H1 (cell line): Measurements from ENCODE around the gene GAN. TPM values are rescaled to one million over a fixed set of nuclear protein-coding genes. Genes with fewer than 3 reads are reported as not detected.

ENCODE experiments used
- CTCF ChIA-PET: fragments of 300-600 bp; sonication (Branson Sonifier 250); formaldehyde crosslinking; loops from one replicate; lab custom pipeline; 2021; ENCODE audit not compliant: partially characterized antibody; lab: Charles Lee
- POLR2A ChIA-PET: fragments of 300-600 bp; sonication (Branson Sonifier 250); formaldehyde crosslinking; loops from one replicate; lab custom pipeline; 2021; ENCODE audit warnings: inconsistent platforms; ENCODE audit not compliant: partially characterized antibody; lab: Charles Lee
- DNase-seq, 2 experiments: peaks; one replicate each; pipeline versions ENCODE4 v3.0.0 to v3.0.0-alpha.2; 2010 to 2022; ENCODE audit warnings: low spot score in 2 of 2, low read depth in 1 of 2, mixed read lengths in 1 of 2
- FAIRE-seq: peaks from 2 replicates; lab custom pipeline; 2011; peaks lifted over from hg19 to GRCh38; lab: Jason Lieb, UNC
- H2AFZ ChIP-seq: 2 replicates; pipeline ENCODE4 v1.8.1; 2012; ENCODE audit warnings: low read length, inconsistent platforms
- H2AK5ac ChIP-seq: 2 replicates; pipeline ENCODE4 v1.6.1; 2013; ENCODE audit warnings: low read depth, low read length
- H2BK120ac ChIP-seq: replicated peaks from 2 replicates; pipeline ENCODE3; 2013; ENCODE audit warnings: low read depth, low read length, inconsistent platforms
- H2BK12ac ChIP-seq: 2 replicates; pipeline ENCODE4 v1.6.1; 2013; ENCODE audit warnings: low read depth, low read length
- H2BK15ac ChIP-seq: 2 replicates; pipeline ENCODE4 v1.6.1; 2013; ENCODE audit warnings: low read length
- H2BK20ac ChIP-seq: 2 replicates; pipeline ENCODE4 v1.6.1; 2013; ENCODE audit warnings: low read length
- H2BK5ac ChIP-seq: 2 replicates; pipeline ENCODE4 v1.6.1; 2013; ENCODE audit warnings: low read depth, low read length
- H3K14ac ChIP-seq: 2 replicates; pipeline ENCODE4 v1.6.1; 2013; ENCODE audit warnings: inconsistent platforms; ENCODE audit not compliant: insufficient read length
- H3K18ac ChIP-seq: 2 replicates; pipeline ENCODE4 v1.6.1; 2013; ENCODE audit warnings: low read length; ENCODE audit errors: extremely low read depth
- H3K23ac ChIP-seq: 2 replicates; pipeline ENCODE4 v1.6.1; 2013; ENCODE audit warnings: inconsistent platforms; ENCODE audit not compliant: insufficient read length
- H3K23me2 ChIP-seq: 2 replicates; pipeline ENCODE4 v1.6.1; 2013; ENCODE audit warnings: low read depth, low read length
- H3K27ac ChIP-seq: 2 replicates; pipeline ENCODE4 v1.6.1; 2011; ENCODE audit warnings: low read depth, low read length, inconsistent platforms
- H3K27me3 ChIP-seq, 4 experiments: replicated peaks in 1 of 4; 1 replicate in 1 of 4; 2 replicates in 3 of 4; pipeline versions ENCODE4 v1.6.1 to v1.8.1; 2011 to 2013; ENCODE audit warnings: low read length in 3 of 4, mild to moderate bottlenecking in 3 of 4, inconsistent platforms in 2 of 4, mixed read lengths in 2 of 4, moderate library complexity in 1 of 4; ENCODE audit not compliant: control insufficient read depth in 3 of 4, insufficient read depth in 3 of 4; ENCODE audit errors: extremely low read depth in 1 of 4
- H3K36me3 ChIP-seq, 4 experiments: 2 replicates each; pipeline versions ENCODE4 v1.6.1 to v1.8.1; 2011 to 2013; ENCODE audit warnings: mild to moderate bottlenecking in 4 of 4, low read length in 3 of 4, moderate library complexity in 2 of 4, control low read depth in 1 of 4, inconsistent platforms in 1 of 4; ENCODE audit not compliant: insufficient read depth in 4 of 4, control insufficient read depth in 2 of 4
- H3K4ac ChIP-seq: replicated peaks from 2 replicates; pipeline ENCODE3; 2013; ENCODE audit warnings: low read length, low read depth, mixed read lengths, inconsistent platforms; ENCODE audit not compliant: insufficient read length
- H3K4me1 ChIP-seq, 4 experiments: replicated peaks in 1 of 4; 1 replicate in 1 of 4; 2 replicates in 3 of 4; pipeline versions ENCODE4 v1.6.1 to v1.8.1; 2011 to 2013; ENCODE audit warnings: low read length in 3 of 4, inconsistent platforms in 2 of 4, mixed read lengths in 1 of 4; ENCODE audit not compliant: insufficient read depth in 4 of 4, control insufficient read depth in 3 of 4
- H3K4me2 ChIP-seq, 2 experiments: 2 replicates each; pipeline versions ENCODE4 v1.6.1 to v1.8.1; 2011 to 2013; ENCODE audit warnings: low read depth in 2 of 2, low read length in 2 of 2, control low read depth in 1 of 2, inconsistent platforms in 1 of 2, mild to moderate bottlenecking in 1 of 2; ENCODE audit not compliant: insufficient read depth in 1 of 2
- H3K4me3 ChIP-seq, 4 experiments: fragments of 200-600, 300-600 bp in 1 of 4; sonication (generic), shearing (Covaris generic), sonication (Bioruptor Twin) in 1 of 4; 2 replicates each; pipeline versions ENCODE4 v1.5.1 to v1.8.1; 2011 to 2016; ENCODE audit warnings: low read length in 4 of 4, low read depth in 3 of 4, control low read depth in 2 of 4, inconsistent platforms in 2 of 4, mild to moderate bottlenecking in 2 of 4, mixed read lengths in 1 of 4, moderate library complexity in 1 of 4; ENCODE audit not compliant: insufficient read depth in 2 of 4; ENCODE audit errors: extremely low read depth in 1 of 4
- H3K56ac ChIP-seq: replicated peaks from 2 replicates; pipeline ENCODE3; 2013; ENCODE audit warnings: low read depth, mild to moderate bottlenecking, mixed read lengths, low read length, inconsistent platforms; ENCODE audit not compliant: insufficient read length
- H3K79me1 ChIP-seq: 2 replicates; pipeline ENCODE4 v1.6.1; 2013; ENCODE audit warnings: low read depth, low read length, control low read depth
- H3K79me2 ChIP-seq, 2 experiments: 2 replicates each; pipeline versions ENCODE4 v1.6.1 to v1.8.1; 2012 to 2013; ENCODE audit warnings: low read length in 2 of 2, mild to moderate bottlenecking in 2 of 2, inconsistent platforms in 1 of 2; ENCODE audit not compliant: insufficient read depth in 2 of 2, control insufficient read depth in 1 of 2
- H3K9ac ChIP-seq, 4 experiments: replicated peaks in 1 of 4; 1 replicate in 1 of 4; 2 replicates in 3 of 4; pipeline versions ENCODE4 v1.6.1 to v1.8.1; 2011 to 2013; ENCODE audit warnings: low read depth in 3 of 4, low read length in 3 of 4, control low read depth in 2 of 4, mild to moderate bottlenecking in 2 of 4, moderate library complexity in 2 of 4, inconsistent platforms in 1 of 4; ENCODE audit errors: extremely low read depth in 1 of 4
- H3K9me3 ChIP-seq, 2 experiments: 2 replicates each; pipeline versions ENCODE4 v1.6.1 to v1.8.1; 2012 to 2013; ENCODE audit warnings: mild to moderate bottlenecking in 2 of 2, moderate library complexity in 2 of 2, control low read depth in 1 of 2, inconsistent platforms in 1 of 2, low read depth in 1 of 2, low read length in 1 of 2, mixed read lengths in 1 of 2; ENCODE audit not compliant: insufficient read depth in 2 of 2
- H4K20me1 ChIP-seq, 2 experiments: replicated peaks in 1 of 2; 2 replicates each; pipeline versions ENCODE3 to v1.8.1; 2011 to 2013; ENCODE audit warnings: inconsistent platforms in 2 of 2, low read length in 2 of 2, mild to moderate bottlenecking in 1 of 2; ENCODE audit not compliant: insufficient read depth in 2 of 2, control insufficient read depth in 1 of 2
- H4K5ac ChIP-seq: 2 replicates; pipeline ENCODE4 v1.6.1; 2013; ENCODE audit warnings: low read length, low read depth, mixed read lengths, inconsistent platforms; ENCODE audit not compliant: insufficient read length
- H4K8ac ChIP-seq: 2 replicates; pipeline ENCODE4 v1.8.0; 2013; ENCODE audit warnings: mild to moderate bottlenecking, moderate library complexity, low read length, inconsistent platforms; ENCODE audit not compliant: insufficient read depth; ENCODE audit errors: extremely low read depth
- H4K91ac ChIP-seq: replicated peaks from 2 replicates; pipeline ENCODE3; 2013; ENCODE audit warnings: low read length, mixed read lengths, inconsistent platforms; ENCODE audit not compliant: insufficient read length
- MAFK ChIP-seq: IDR thresholded peaks from 2 replicates; pipeline ENCODE4 v1.6.1; 2012; ENCODE audit warnings: low read depth, mild to moderate bottlenecking, improper control_type of control experiment, low read length
- RBBP5 ChIP-seq: IDR thresholded peaks from 2 replicates; pipeline ENCODE4 v1.7.1; 2012; ENCODE audit warnings: low read depth, mild to moderate bottlenecking, inconsistent platforms, low read length, moderate library complexity, borderline replicate concordance
- SRF ChIP-seq: IDR thresholded peaks from 2 replicates; pipeline ENCODE4 v1.6.1; 2011; ENCODE audit warnings: mild to moderate bottlenecking, low read depth, low read length, moderate library complexity
- WGBS, 2 experiments: shearing (Covaris generic) in 1 of 2; methylation state at CpG; one replicate each; pipeline versions ENCODE4 v1.1.6 to v1.1.7; 2013 to 2015; ENCODE audit warnings: low lambda C conversion rate in 2 of 2, mixed read lengths in 2 of 2, inconsistent platforms in 1 of 2, low coverage in 1 of 2, missing lambda C conversion rate in 1 of 2; ENCODE audit not compliant: insufficient replicate concordance in 2 of 2, insufficient coverage in 1 of 2, insufficient read length in 1 of 2; ENCODE audit errors: extremely low coverage in 1 of 2, missing lambda C conversion rate in 1 of 2; 5-methylcytosine and 5-hydroxymethylcytosine counted together
- polyA plus RNA-seq, 7 experiments: library from polyadenylated mRNA; depleted of rRNA in 3 of 7; stranded (reverse) in 5 of 7; unstranded in 2 of 7; fragments of >200 nt in 5 of 7; fragments of 200-250 nt in 2 of 7; gene quantifications; 1 replicate in 5 of 7; 2 replicates in 1 of 7; 4 replicates in 1 of 7; pipeline versions ENCODE4 v1.2.1 to v1.2.3, GENCODE V29; 2011 to 2013; ENCODE audit warnings: missing spikeins in 2 of 7, mixed read lengths in 2 of 7
- total RNA-seq: library from RNA; stranded (reverse); fragmentation: NEBNext Ultra II Directional; extraction: Animal tissue kit (Norgen Biotek cat#: 25700); gene quantifications from 2 replicates; pipeline ENCODE4 v1.2.1, GENCODE V29; 2021

Gene GAN
- total and polyA plus RNA-seq, 2 of the 8 experiments (the other 6 are each of a cell fraction or from before 2014, with no cell fraction given), result 4.5 to 23.9 TPM

DNA sequence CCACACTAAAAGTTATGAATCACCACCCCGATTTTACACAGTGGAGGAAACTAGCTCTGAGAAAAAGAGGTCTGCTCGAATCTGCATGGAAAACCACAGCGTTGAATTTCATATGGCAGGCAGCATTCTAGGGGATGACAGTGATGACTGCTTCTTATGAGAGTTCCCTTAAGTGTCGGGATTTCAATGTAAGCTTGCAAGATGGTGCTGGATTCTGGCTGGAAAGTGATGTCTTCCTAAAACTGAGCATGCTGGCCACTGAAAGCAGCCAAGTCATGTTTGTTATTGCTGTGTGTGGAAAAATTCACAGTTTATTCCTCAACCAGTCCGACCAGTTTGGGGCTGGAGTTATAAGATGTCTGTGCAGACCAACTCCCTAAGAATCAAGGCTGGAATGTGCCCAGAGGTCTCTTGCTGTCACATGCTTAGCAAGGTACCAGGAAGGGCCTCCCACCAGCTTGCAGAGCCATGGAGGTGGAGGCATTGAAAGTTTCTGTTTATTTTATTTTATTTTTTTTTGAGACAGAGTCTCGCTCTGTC lies 37.2 kb upstream of the GAN start:
- WGBS, 2 experiments, result 87% methylated on average over 6 of the region's 6 CpGs; no CpG with 5 or more reads in 1 of the 2 experiments
- Histone ChIP-seq H2BK20ac (no peak overlapping the region), H3K23me2 (no peaks in the 10 kb centered on the region), H2BK5ac (no peak overlapping the region), H3K4me1 (peaks cover 0 to 3% (median 0%) of the 10 kb centered on the region in 4 experiments; a peak in 1 of 7 replicates), H3K36me3 (no peaks in the 10 kb centered on the region), H3K9me3 (no peaks in the 10 kb centered on the region), H2BK120ac (no peak overlapping the region), H3K79me1 (no peaks in the 10 kb centered on the region), H3K18ac (no peak overlapping the region), H2BK15ac (no peak overlapping the region), H4K91ac (no peak overlapping the region), H3K4me2 (no peak overlapping the region), H2AK5ac (no peak overlapping the region), H2BK12ac (no peak overlapping the region), H3K27me3 (no peaks in the 10 kb centered on the region), H3K4me3 (no peak overlapping the region), H4K20me1 (no peaks in the 10 kb centered on the region), H4K8ac (no peak overlapping the region), H3K23ac (no peak overlapping the region), H3K4ac (no peak overlapping the region), H2AFZ (no peak overlapping the region), H3K79me2 (no peaks in the 10 kb centered on the region), H3K9ac (no peak overlapping the region; a peak in 1 of 7 replicates), H3K14ac (no peak overlapping the region), H3K56ac (no peak overlapping the region), H3K27ac (no peak overlapping the region), H4K5ac (no peak overlapping the region)
- no peak for TF ChIP-seq SRF
- no peak for TF ChIP-seq RBBP5
- no peak for TF ChIP-seq MAFK
- ChIA-PET CTCF (interaction anchor here (0.7 to 2.0 kb wide), 7 partner anchors 14 to 88 kb away, joined by 3 to 7 read pairs (median 4); no protein-coding TSS in a partner anchor), POLR2A (interaction anchor here (1.4 to 2.8 kb wide), 2 partner anchors 36 to 91 kb away, joined by 3 to 10 read pairs; partner anchors contain the start of gene GAN)
- FAIRE-seq (no peak), DNase-seq (no peak)
